LNCAP (cell line): Measurements from ENCODE around the gene LRRC10.
A peak's percentile ranks its signal among the peaks of the same experiment; 100 is the strongest.

Experiments used
- CTCF ChIP-seq: fragments of 450-650 bp; IDR thresholded peaks from 2 replicates; pipeline ENCODE4 v1.5.1; 2017; ENCODE audit warnings: mild to moderate bottlenecking

Gene LRRC10

GRCh38 chr12:69633061-69633460 lies 22.4 kb upstream of the LRRC10 start:
- TF ChIP-seq CTCF: peak; percentile 25; the same call in 1 of the 2 replicates

- TF ChIP-seq CTCF: no peak
These were observed 19.5 kb upstream of the LRRC10 start for GRCh38 chr12:69630191-69630590.

GRCh38 chr12:69627501-69627900 lies 16.8 kb upstream of the LRRC10 start:
- TF ChIP-seq CTCF: no peak

- TF ChIP-seq CTCF: no peak
These were observed 13.3 kb upstream of the LRRC10 start for GRCh38 chr12:69623970-69624369.

- TF ChIP-seq CTCF: no peak
These were observed 10.8 kb upstream of the LRRC10 start for GRCh38 chr12:69621551-69621950.

- TF ChIP-seq CTCF: no peak
These were observed 10.2 kb upstream of the LRRC10 start for GRCh38 chr12:69620921-69621320.

GRCh38 chr12:69620077-69620476 lies 9.4 kb upstream of the LRRC10 start:
- TF ChIP-seq CTCF: no peak

- no peak for TF ChIP-seq CTCF
These were observed 8.3 kb upstream of the LRRC10 start for GRCh38 chr12:69619050-69619449.
